Measurements from ENCODE around the gene SEC23IP.
"Not testable (repeated sequence)": the region's sequence is repeated elsewhere in the genome, so short reads cannot be mapped to it uniquely, and the experiment has no call there.

- not testable (repeated sequence) for TF ChIP-seq CTCF (conservative IDR thresholded peaks at IDR 0.05 in 1 of 2, IDR thresholded peaks at IDR 0.05 in 1 of 2; ENCODE audit: extremely low read depth in 1 of 2, insufficient read depth in 1 of 2, low read depth in 1 of 2, low read length in 2 of 2); EZH2 (IDR thresholded peaks at IDR 0.05; ENCODE audit: borderline replicate concordance, low read length)
These were observed 3.3 kb upstream of the SEC23IP start for GRCh38 chr10:119889201-119889600.

Measured in mammary epithelial cell (primary cell).